Liver (tissue), 9 donors: ENCODE data around the gene STK17B. TPM values are rescaled to one million over a fixed set of nuclear protein-coding genes. Genes with fewer than 3 reads are reported as not detected.
A peak's percentile ranks its signal among the peaks of the same experiment; 100 is the strongest.

Experiments
- DNase-seq: peaks from one replicate; pipeline ENCODE4 v3.0.0-alpha.2; 2017; ENCODE audit warnings: low spot score
- H3K27ac ChIP-seq, 2 donors: one replicate each; pipeline ENCODE4 v1.7.0; 2013; ENCODE audit warnings: inconsistent platforms in 2 of 2, low read length in 2 of 2, control low read depth in 1 of 2, low read depth in 1 of 2, mild to moderate bottlenecking in 1 of 2
- H3K27me3 ChIP-seq, 4 donors: one replicate each; pipeline versions ENCODE4 v1.6.1 to v1.7.0; 2013; ENCODE audit warnings: low read length in 3 of 4, inconsistent platforms in 1 of 4, mild to moderate bottlenecking in 1 of 4, moderate library complexity in 1 of 4; ENCODE audit not compliant: control insufficient read depth in 4 of 4, insufficient read depth in 4 of 4
- H3K36me3 ChIP-seq, 4 donors: one replicate each; pipeline versions ENCODE4 v1.6.1 to v1.7.0; 2013; ENCODE audit warnings: low read length in 3 of 4, mild to moderate bottlenecking in 3 of 4, low read depth in 1 of 4, moderate library complexity in 1 of 4; ENCODE audit not compliant: control insufficient read depth in 4 of 4, insufficient read depth in 3 of 4
- H3K4me1 ChIP-seq, 4 donors: one replicate each; pipeline versions ENCODE4 v1.6.1 to v1.7.0; 2013; ENCODE audit warnings: low read length in 3 of 4, mild to moderate bottlenecking in 3 of 4, moderate library complexity in 1 of 4; ENCODE audit not compliant: control insufficient read depth in 4 of 4, insufficient read depth in 4 of 4
- H3K4me3 ChIP-seq, 3 donors: one replicate each; pipeline versions ENCODE4 v1.6.1 to v1.7.0; 2013; ENCODE audit warnings: low read length in 3 of 3, control low read depth in 1 of 3, low read depth in 1 of 3, mild to moderate bottlenecking in 1 of 3
- H3K9ac ChIP-seq, 2 donors: one replicate each; pipeline ENCODE4 v1.7.0; 2013; ENCODE audit warnings: low read length in 2 of 2, mild to moderate bottlenecking in 2 of 2, moderate library complexity in 2 of 2, control low read depth in 1 of 2, low read depth in 1 of 2
- H3K9me3 ChIP-seq, 4 donors: one replicate each; pipeline versions ENCODE4 v1.6.1 to v1.7.0; 2013; ENCODE audit warnings: low read length in 3 of 4; ENCODE audit not compliant: control insufficient read depth in 4 of 4
- CTCF ChIP-seq: fragments of 150-350 bp; IDR thresholded peaks from 2 replicates; pipeline ENCODE4 v1.5.1; 2017; ENCODE audit warnings: improper control_type of control experiment, low read depth, low read length; ENCODE audit not compliant: missing input control
- EGR1 ChIP-seq, 2 donors: IDR thresholded peaks; 2 replicates each; pipeline ENCODE4 v1.6.1; 2016 to 2018; ENCODE audit warnings: antibody characterized with exemption in 2 of 2, low read depth in 2 of 2
- FOXA1 ChIP-seq: IDR thresholded peaks from 2 replicates; pipeline ENCODE4 v1.6.1; 2016; ENCODE audit warnings: antibody characterized with exemption
- FOXA2 ChIP-seq: IDR thresholded peaks from 2 replicates; pipeline ENCODE4 v1.6.1; 2016; ENCODE audit warnings: antibody characterized with exemption
- GABPA ChIP-seq, 2 donors: IDR thresholded peaks in 1 of 2; conservative IDR thresholded peaks in 1 of 2; 2 replicates each; pipeline ENCODE4 v1.6.1; 2016; ENCODE audit warnings: antibody characterized with exemption in 2 of 2, mild to moderate bottlenecking in 1 of 2, moderate library complexity in 1 of 2
- HNF4A ChIP-seq, 2 donors: conservative IDR thresholded peaks; 2 replicates each; pipeline ENCODE4 v1.6.1; 2016; ENCODE audit warnings: antibody characterized with exemption in 2 of 2, mild to moderate bottlenecking in 2 of 2
- HNF4G ChIP-seq: IDR thresholded peaks from 2 replicates; pipeline ENCODE4 v1.6.1; 2016; ENCODE audit warnings: antibody characterized with exemption
- JUND ChIP-seq, 2 donors: IDR thresholded peaks; 2 replicates each; pipeline ENCODE4 v1.6.1; 2016; ENCODE audit warnings: antibody characterized with exemption in 2 of 2
- RAD21 ChIP-seq, 2 donors: IDR thresholded peaks; 2 replicates each; pipeline ENCODE4 v1.6.1; 2016; ENCODE audit warnings: antibody characterized with exemption in 2 of 2, mild to moderate bottlenecking in 2 of 2
- REST ChIP-seq: IDR thresholded peaks from 2 replicates; pipeline ENCODE4 v1.6.1; 2016; ENCODE audit warnings: antibody characterized with exemption, mild to moderate bottlenecking
- RXRA ChIP-seq, 2 donors: IDR thresholded peaks; 2 replicates each; pipeline ENCODE4 v1.6.1; 2017 to 2018; ENCODE audit warnings: antibody characterized with exemption in 2 of 2, mild to moderate bottlenecking in 1 of 2
- SP1 ChIP-seq: IDR thresholded peaks from 2 replicates; pipeline ENCODE4 v1.6.1; 2018; ENCODE audit warnings: antibody characterized with exemption, mild to moderate bottlenecking
- TAF1 ChIP-seq: conservative IDR thresholded peaks from 2 replicates; pipeline ENCODE4 v1.6.1; 2016; ENCODE audit warnings: antibody characterized with exemption, mild to moderate bottlenecking
- YY1 ChIP-seq: IDR thresholded peaks from 2 replicates; pipeline ENCODE4 v1.6.1; 2016; ENCODE audit warnings: antibody characterized with exemption, mild to moderate bottlenecking
- WGBS: extraction: QIAGEN DNeasy Blood & Tissue Kit; methylation state at CpG from one replicate; pipeline ENCODE4 v1.1.7; 2013; 5-methylcytosine and 5-hydroxymethylcytosine counted together
- polyA plus RNA-seq, 2 donors: library from polyadenylated mRNA; stranded (reverse) in 1 of 2; unstranded in 1 of 2; fragments of 200-250 nt in 1 of 2; fragments of >200 nt in 1 of 2; fragmentation: Nextera tagmentation in 1 of 2; extraction: Ambion mirVana in 1 of 2; gene quantifications; one replicate each; pipeline versions ENCODE4 v1.2.1 to v1.2.3, GENCODE V29; 2013 to 2015
- total RNA-seq, 2 donors: library from RNA; depleted of rRNA; stranded (reverse); fragments of >200 nt; gene quantifications; one replicate each; pipeline ENCODE4 v1.2.3, GENCODE V29; 2014
- donor health status: healthy.
- donor health status: healthy.
- donor health status: healthy.
- donor health status: healthy.
- donor health status: healthy.

STK17B gene
- total and polyA plus RNA-seq, 4 donors, result 1.0 to 21.8 (median 4.6) TPM

- H3K9ac ChIP-seq, result no peak overlapping the region
- DNase-seq, result peak; percentile 41
- no peaks in the 10 kb centered on the region for H3K4me1 ChIP-seq
- 69% methylated on average over 7 of the region's 7 CpGs for WGBS
- no peaks in the 10 kb centered on the region for H3K27me3 ChIP-seq
- TF ChIP-seq RAD21 (IDR thresholded peaks at IDR 0.05) (peak; percentile 55 to 66), YY1 (no peak), CTCF (peak; percentile 36), HNF4A (conservative IDR thresholded peaks at IDR 0.05) (no peak), EGR1 (IDR thresholded peaks at IDR 0.05; ENCODE audit: low read depth in 2 of 2) (no peak), HNF4G (no peak), FOXA2 (no peak)
- no peak overlapping the region for H3K27ac ChIP-seq
- peaks cover 18 to 32% (median 24%) of the 10 kb centered on the region in 4 donors for H3K9me3 ChIP-seq
- H3K36me3 ChIP-seq, result peaks cover 0 to 4% (median 2%) of the 10 kb centered on the region in 4 donors
- peak overlapping the region in 2 of 3 donors; percentile 21 to 56 for H3K4me3 ChIP-seq
These were observed 39.9 kb downstream of the STK17B start for GRCh38 chr2:196131384-196131937.

- Histone ChIP-seq H3K4me1 (no peaks in the 10 kb centered on the region), H3K9me3 (peaks cover 18 to 32% (median 23%) of the 10 kb centered on the region in 4 donors), H3K27ac (no peak overlapping the region), H3K27me3 (no peaks in the 10 kb centered on the region), H3K4me3 (peak overlapping the region in 2 of 3 donors; percentile 34 to 59), H3K36me3 (no peaks in the 10 kb centered on the region), H3K9ac (no peak overlapping the region)
- TF ChIP-seq SP1 (no peak), RXRA (IDR thresholded peaks at IDR 0.05) (no peak), FOXA1 (no peak), JUND (IDR thresholded peaks at IDR 0.05) (no peak), TAF1 (no peak), RAD21 (IDR thresholded peaks at IDR 0.05) (no peak), CTCF (no peak)
- no peak for DNase-seq
- 94% methylated on average over 7 of the region's 7 CpGs for WGBS
These were observed 41.1 kb downstream of the STK17B start for GRCh38 chr2:196130039-196130825.

- no peak overlapping the region for H3K4me3 ChIP-seq
- H3K9me3 ChIP-seq, result peaks cover 18 to 32% (median 23%) of the 10 kb centered on the region in 4 donors
- no peak overlapping the region for H3K27ac ChIP-seq
- no peak overlapping the region for H3K9ac ChIP-seq
- no peaks in the 10 kb centered on the region for H3K27me3 ChIP-seq
- no peak for DNase-seq
- no peaks in the 10 kb centered on the region for H3K36me3 ChIP-seq
- 71% methylated on average over 1 of the region's 1 CpG for WGBS
- TF ChIP-seq REST, result no peak
- TF ChIP-seq TAF1, result no peak
- no peak for TF ChIP-seq RAD21 (IDR thresholded peaks at IDR 0.05)
- no peak for TF ChIP-seq GABPA (IDR thresholded peaks at IDR 0.05 in 1 of 2, conservative IDR thresholded peaks at IDR 0.05 in 1 of 2)
- TF ChIP-seq EGR1 (IDR thresholded peaks at IDR 0.05; ENCODE audit: low read depth in 2 of 2), result no peak
- no peaks in the 10 kb centered on the region for H3K4me1 ChIP-seq
These were observed 42.6 kb downstream of the STK17B start for GRCh38 chr2:196128749-196129148.
